Activated CD8-positive, alpha-beta T cell treated with anti-CD3 and anti-CD28 coated beads, Interleukin-2, amount 10 ng/mL, durations not matched to agents 7 days and 5 days (primary cell): ENCODE data around the gene IGLON5. TPM values are rescaled to one million over a fixed set of nuclear protein-coding genes. Genes with fewer than 3 reads are reported as not detected.
A peak's percentile ranks its signal among the peaks of the same experiment; 100 is the strongest.

ENCODE experiments used
- ATAC-seq: fragments of 150-1000 bp; cut with Tn5 transposase; one replicate; pipeline ENCODE4 v1.10.0; 2021; ENCODE audit warnings: moderate library complexity
- CTCF ChIA-PET: fragments of 350-600 bp; sonication (Branson Sonifier 250); formaldehyde crosslinking; loops from one replicate; lab custom pipeline; 2021; ENCODE audit warnings: antibody characterized with exemption; lab: Charles Lee
- POLR2A ChIA-PET: fragments of 350-600 bp; sonication (Branson Sonifier 250); formaldehyde crosslinking; loops from one replicate; lab custom pipeline; 2021; ENCODE audit warnings: antibody characterized with exemption; lab: Charles Lee
- DNase-seq: peaks from one replicate; pipeline ENCODE4 v3.0.0-alpha.2; 2020
- H3K27ac Mint-ChIP-seq: one replicate; pipeline ENCODE4 v1.8.0; 2021; ENCODE audit warnings: mild to moderate bottlenecking, mixed read lengths
- H3K27me3 Mint-ChIP-seq: one replicate; pipeline ENCODE4 v1.8.0; 2021; ENCODE audit warnings: low read depth, mixed read lengths
- H3K36me3 Mint-ChIP-seq: one replicate; pipeline ENCODE4 v1.8.0; 2021; ENCODE audit warnings: low read depth, mixed read lengths
- H3K4me1 Mint-ChIP-seq: one replicate; pipeline ENCODE4 v1.8.0; 2021; ENCODE audit warnings: low read depth, mixed read lengths
- H3K4me3 Mint-ChIP-seq: one replicate; pipeline ENCODE4 v1.8.0; 2021; ENCODE audit warnings: mild to moderate bottlenecking, mixed read lengths
- H3K9me3 Mint-ChIP-seq: one replicate; pipeline ENCODE4 v1.8.0; 2022; ENCODE audit warnings: mixed read lengths; ENCODE audit not compliant: insufficient read depth
- total RNA-seq, 2 experiments: library from RNA; stranded (reverse); gene quantifications; one replicate each; pipeline ENCODE4 v1.2.3, GENCODE V29; 2021

The IGLON5 gene
- total RNA-seq, 2 experiments from 2014 or later: not detected

DNA sequence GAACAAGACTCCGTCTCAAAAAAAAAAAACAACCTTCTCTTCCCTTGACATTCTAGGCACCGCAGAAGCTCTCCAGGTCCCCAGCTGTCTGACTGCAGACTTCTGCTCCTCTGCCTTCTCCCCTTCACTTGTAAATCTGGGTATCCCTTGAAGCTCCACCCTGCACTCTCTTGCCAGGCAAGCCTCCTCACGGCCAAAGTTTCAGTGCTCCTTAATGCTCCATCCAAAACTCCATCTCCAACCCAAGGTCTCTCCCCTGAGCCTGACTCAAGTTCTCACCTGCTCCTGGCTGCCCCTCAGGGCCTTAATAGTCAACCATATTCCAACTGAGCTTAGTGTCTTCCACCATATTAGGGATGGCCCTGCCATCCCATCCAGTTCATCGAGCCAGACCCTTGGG lies 58.8 kb downstream of the IGLON5 start:
- ATAC-seq (no peak), DNase-seq (no peak)
- Mint-ChIP-seq H3K9me3 (no peaks in the 10 kb centered on the region), H3K4me3 (peak overlapping the region; percentile 96), H3K27ac (peak overlapping the region; percentile 100), H3K27me3 (no peaks in the 10 kb centered on the region), H3K4me1 (peaks cover 81% of the 10 kb centered on the region), H3K36me3 (peaks cover 54% of the 10 kb centered on the region)
- CTCF ChIA-PET: interaction anchor here (0.7 to 5.8 kb wide), 4 partner anchors 13 to 30 kb away, joined by 3 to 39 read pairs (median 4); no protein-coding TSS in a partner anchor
- POLR2A ChIA-PET: interaction anchor here (5.6 kb wide), 1 partner anchor 25 kb away, joined by 68 read pairs; no protein-coding TSS in a partner anchor

DNA sequence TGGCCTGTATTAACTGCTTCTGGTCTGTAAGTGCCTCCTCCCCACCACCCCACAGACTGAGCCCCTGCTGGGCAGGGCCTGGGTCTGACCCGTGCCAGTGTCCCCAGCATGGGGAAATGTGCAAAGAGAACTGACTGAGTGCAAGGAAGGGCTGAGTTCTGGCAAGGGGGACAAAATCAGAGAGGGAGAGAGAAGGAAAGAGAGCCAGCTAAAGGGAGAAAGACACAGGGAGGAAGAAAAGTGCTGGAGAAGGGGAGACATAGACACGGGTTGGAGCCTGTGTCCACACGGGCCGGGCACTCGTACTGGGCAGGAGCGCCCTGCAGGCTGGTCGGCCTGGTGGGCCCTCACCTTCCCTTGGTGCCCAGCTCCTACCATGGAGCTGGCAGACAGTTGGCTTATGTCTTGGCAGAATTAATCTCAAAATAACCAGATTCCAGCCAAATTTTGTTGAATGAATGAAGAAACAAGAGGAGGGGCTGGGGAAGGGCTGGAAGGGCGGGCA lies 59.8 kb downstream of the IGLON5 start:
- CTCF ChIA-PET: interaction anchor here (0.8 to 5.8 kb wide), 5 partner anchors 23 to 69 kb away, joined by 3 to 39 read pairs (median 6); partner anchors contain the start of gene SIGLEC10
- H3K9me3 Mint-ChIP-seq: no peaks in the 10 kb centered on the region
- no peak for DNase-seq
- no peaks in the 10 kb centered on the region for H3K27me3 Mint-ChIP-seq
- peaks cover 85% of the 10 kb centered on the region for H3K4me1 Mint-ChIP-seq
- H3K36me3 Mint-ChIP-seq: peaks cover 53% of the 10 kb centered on the region
- ATAC-seq: no peak
- H3K4me3 Mint-ChIP-seq: peak overlapping the region; percentile 96
- peak overlapping the region; percentile 100 for H3K27ac Mint-ChIP-seq
- POLR2A ChIA-PET: interaction anchor here (1.7 to 5.6 kb wide), 4 partner anchors 9 to 30 kb away, joined by 5 to 68 read pairs (median 8); partner anchors contain the start of gene VSIG10L

DNA sequence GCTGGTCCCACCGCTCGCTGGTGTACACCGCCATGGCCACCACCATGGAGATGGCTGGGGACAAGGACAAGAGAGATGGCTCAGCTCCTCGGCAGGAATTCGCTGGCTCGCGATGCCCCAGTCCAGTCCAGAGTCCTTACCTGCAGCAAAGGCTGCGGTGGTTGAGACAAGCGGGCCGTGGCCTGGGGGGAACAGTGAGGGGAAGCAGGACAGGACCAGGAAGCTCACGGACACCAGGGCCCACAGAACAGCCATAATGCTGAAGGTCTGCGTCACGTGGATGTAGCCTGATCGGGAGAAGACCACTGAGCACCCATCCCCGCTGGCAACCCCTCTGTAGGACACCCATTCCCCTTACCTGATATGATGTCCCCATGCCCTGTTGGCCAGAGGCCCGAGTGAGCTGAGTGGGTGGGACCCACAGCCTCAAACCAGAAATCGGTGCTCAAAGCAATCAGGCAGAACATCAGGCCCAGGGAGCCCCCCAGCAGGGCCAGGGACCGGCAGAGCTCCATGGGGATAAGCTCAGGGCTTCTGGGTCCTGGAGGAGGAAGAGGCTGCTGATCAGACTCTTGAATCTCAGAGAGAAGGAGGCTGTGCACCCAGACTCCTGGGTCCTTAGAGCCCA lies 60.7 kb downstream of the IGLON5 start:
- Mint-ChIP-seq H3K27ac (peak overlapping the region; percentile 100), H3K9me3 (no peaks in the 10 kb centered on the region), H3K36me3 (peaks cover 46% of the 10 kb centered on the region), H3K4me3 (peak overlapping the region; percentile 96), H3K27me3 (no peaks in the 10 kb centered on the region), H3K4me1 (peaks cover 91% of the 10 kb centered on the region)
- CTCF ChIA-PET: interaction anchor here (1.1 to 5.8 kb wide), 6 partner anchors 22 to 213 kb away, joined by 3 to 39 read pairs (median 5); no protein-coding TSS in a partner anchor
- POLR2A ChIA-PET: interaction anchor here (0.8 to 5.6 kb wide), 8 partner anchors 9 to 76 kb away, joined by 3 to 68 read pairs (median 6); partner anchors contain the start of gene VSIG10L
- DNase-seq: no peak
- no peak for ATAC-seq

DNA sequence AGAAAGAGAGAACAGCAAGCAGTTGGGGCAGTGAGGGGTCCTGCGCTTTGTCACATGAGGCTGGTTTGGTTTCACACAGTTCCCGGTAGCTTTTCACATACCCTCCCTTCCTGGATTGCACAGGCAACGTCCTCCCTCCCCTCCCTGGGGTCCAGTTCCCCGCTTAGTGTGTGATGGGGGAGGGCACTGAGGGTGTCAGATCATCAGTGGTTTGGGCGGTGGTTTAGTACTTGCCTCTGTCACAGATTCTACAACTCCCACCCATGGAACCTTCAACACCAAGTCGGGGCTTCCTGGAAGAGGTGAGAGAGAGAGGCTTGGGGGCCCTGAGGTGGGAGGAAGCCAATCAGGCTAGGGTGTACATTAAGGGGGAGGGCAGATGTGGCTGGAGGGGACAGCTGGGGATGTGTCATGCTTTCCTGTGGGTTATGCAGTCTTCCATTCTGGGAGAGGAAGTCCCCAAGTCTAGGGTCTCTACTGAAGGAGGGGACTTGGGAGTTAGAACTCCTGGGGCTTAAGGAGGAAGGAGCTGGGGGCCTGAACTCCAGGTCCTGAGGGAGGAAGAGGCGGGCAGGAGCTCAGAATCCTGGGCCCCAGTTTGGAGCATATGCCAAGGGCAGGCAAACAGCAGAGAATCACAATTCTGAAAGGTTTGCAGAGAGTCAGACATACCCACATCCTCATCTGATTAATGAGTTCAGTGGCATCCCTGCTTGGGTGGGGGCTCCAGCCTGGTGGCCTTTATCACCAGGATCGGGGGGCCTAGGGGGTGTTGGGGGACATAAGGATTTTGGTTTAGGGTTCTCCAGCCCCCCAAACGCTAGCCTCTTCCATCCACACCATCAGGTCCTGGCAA lies 61.4 kb downstream of the IGLON5 start, which contains the start of gene NKG7:
TSS of gene NKG7 (minus strand) at position 6 of the 856 bp plus-strand sequence. CDS start 119 bp downstream, outside the sequence.
- ATAC-seq (peak; percentile 81), DNase-seq (peak; percentile 95)
- Mint-ChIP-seq H3K9me3 (no peaks in the 10 kb centered on the region), H3K27ac (peak within 1 kb of the TSS; percentile 100), H3K36me3 (peaks cover 40% of the 10 kb centered on the region), H3K4me3 (peak within 1 kb of the TSS; percentile 96), H3K4me1 (peaks cover 83% of the 10 kb centered on the region), H3K27me3 (no peaks in the 10 kb centered on the region)
- CTCF ChIA-PET: interaction anchor here (1.1 to 5.8 kb wide), 6 partner anchors 22 to 214 kb away, joined by 3 to 39 read pairs (median 5); no protein-coding TSS in a partner anchor
- POLR2A ChIA-PET: interaction anchor here (0.7 to 5.6 kb wide), 8 partner anchors 9 to 69 kb away, joined by 3 to 68 read pairs (median 6); partner anchors contain the start of gene VSIG10L

DNA sequence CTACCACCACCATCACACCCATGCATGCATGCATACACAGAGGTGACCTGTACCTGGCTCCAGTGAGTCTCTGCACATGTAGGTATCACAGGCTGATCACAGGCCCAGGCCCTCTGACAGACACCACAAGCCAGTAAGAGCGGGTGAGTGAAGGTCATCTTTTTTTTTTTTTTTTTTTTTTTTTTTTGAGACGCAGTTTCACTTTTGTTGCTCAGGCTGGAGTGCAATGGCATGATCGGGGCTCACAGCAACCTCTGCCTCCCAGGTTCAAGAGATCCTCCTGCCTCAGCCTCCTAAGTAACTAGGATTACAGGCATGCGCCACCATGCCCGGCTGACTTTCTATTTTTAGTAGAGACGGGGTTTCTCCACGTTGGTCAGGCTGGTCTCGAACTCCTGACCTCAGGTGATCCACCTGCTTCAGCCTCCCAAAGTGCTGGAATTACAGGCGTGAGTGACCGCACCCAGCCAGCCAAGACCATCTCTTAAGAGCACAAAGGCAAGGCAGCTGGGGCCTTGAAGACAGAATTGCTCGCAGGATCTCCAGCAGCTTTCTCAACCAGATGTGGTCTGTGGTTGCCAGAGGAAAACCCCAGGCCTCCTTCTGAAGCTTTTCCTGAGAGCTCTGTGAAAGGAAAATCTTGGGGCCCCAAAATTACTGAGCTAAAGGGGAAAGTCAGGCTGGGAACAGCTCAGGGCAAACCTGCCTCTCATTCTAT lies 64.2 kb downstream of the IGLON5 start:
- H3K27me3 Mint-ChIP-seq: no peaks in the 10 kb centered on the region
- peak overlapping the region; percentile 66 for H3K4me3 Mint-ChIP-seq
- ATAC-seq: no peak
- peak; percentile 66 for DNase-seq
- peaks cover 28% of the 10 kb centered on the region for H3K36me3 Mint-ChIP-seq
- CTCF ChIA-PET: interaction anchor here (1.8 kb wide), 1 partner anchor 23 kb away, joined by 6 read pairs; no protein-coding TSS in a partner anchor
- POLR2A ChIA-PET: interaction anchor here (1.0 to 4.0 kb wide), 2 partner anchors 10 to 19 kb away, joined by 3 to 18 read pairs; no protein-coding TSS in a partner anchor
- H3K4me1 Mint-ChIP-seq: peaks cover 74% of the 10 kb centered on the region
- H3K9me3 Mint-ChIP-seq: no peaks in the 10 kb centered on the region
- H3K27ac Mint-ChIP-seq: peak overlapping the region; percentile 100

DNA sequence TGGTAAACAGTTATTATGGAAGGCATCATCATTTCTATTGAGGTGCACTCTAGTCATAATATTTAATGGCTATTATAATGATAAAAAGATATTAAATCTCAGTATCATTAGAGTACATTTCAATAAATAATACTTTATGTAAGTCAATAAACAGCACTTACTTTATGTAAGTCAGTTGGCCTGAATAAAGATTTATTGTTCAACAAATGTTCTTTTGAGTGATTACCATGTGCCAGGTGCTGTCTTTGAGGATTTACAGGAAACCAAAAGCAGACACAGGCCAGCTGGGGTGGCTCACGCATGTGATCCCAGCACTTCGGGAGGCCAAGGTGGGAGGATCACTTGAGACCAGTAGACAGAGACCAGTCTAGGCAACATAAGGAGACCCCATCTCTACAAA lies 66.0 kb downstream of the IGLON5 start:
- H3K4me1 Mint-ChIP-seq: peaks cover 71% of the 10 kb centered on the region
- ATAC-seq (no peak), DNase-seq (no peak)
- H3K27me3 Mint-ChIP-seq: no peaks in the 10 kb centered on the region
- H3K27ac Mint-ChIP-seq: no peak overlapping the region
- peaks cover 21% of the 10 kb centered on the region for H3K36me3 Mint-ChIP-seq
- POLR2A ChIA-PET: interaction anchor here (4.0 kb wide), 1 partner anchor 18 kb away, joined by 18 read pairs; no protein-coding TSS in a partner anchor
- CTCF ChIA-PET: no interaction called here
- H3K4me3 Mint-ChIP-seq: no peak overlapping the region
- H3K9me3 Mint-ChIP-seq: no peaks in the 10 kb centered on the region

DNA sequence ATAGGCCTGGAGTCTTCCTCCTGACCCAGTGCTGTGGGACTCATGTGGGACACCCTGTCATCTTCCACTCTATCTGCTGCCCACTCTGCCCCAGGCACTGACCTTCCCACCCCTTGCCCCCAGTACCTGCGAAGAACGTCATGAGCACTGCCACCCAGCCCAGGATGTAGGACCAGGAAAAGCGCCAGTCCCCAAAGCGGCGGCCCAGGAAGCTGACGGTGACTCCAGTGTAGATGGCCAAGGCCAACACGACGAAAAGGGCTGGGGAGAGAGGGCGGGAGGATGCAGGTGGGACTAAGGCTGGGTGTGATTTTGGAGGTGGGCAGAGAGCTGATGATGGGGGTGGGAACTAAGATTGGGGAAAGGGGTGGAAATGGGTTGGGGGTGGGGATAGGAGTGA lies 68.9 kb downstream of the IGLON5 start:
- DNase-seq (no peak), ATAC-seq (no peak)
- peaks cover 6% of the 10 kb centered on the region for H3K36me3 Mint-ChIP-seq
- ChIA-PET CTCF (interaction anchor here (1.6 kb wide), 1 partner anchor 15 kb away, joined by 6 read pairs; no protein-coding TSS in a partner anchor), POLR2A (interaction anchor here (1.3 kb wide), 1 partner anchor 10 kb away, joined by 3 read pairs; the partner anchor contains the start of gene C19orf84)
- no peaks in the 10 kb centered on the region for H3K9me3 Mint-ChIP-seq
- H3K27me3 Mint-ChIP-seq: no peaks in the 10 kb centered on the region
- H3K27ac Mint-ChIP-seq: peak overlapping the region; percentile 26
- no peak overlapping the region for H3K4me3 Mint-ChIP-seq
- peaks cover 42% of the 10 kb centered on the region for H3K4me1 Mint-ChIP-seq

Other genes with a start within 250 kb of the IGLON5 start
- not detected for gene KLK13, start 246.6 kb upstream of the IGLON5 start, total RNA-seq
- gene KLK14, start 228.8 kb upstream of the IGLON5 start, total RNA-seq: under 1 TPM in 1 of 2 experiments, not detected in 1; 0.57 TPM
- 1 to 10 TPM; 8.7 to 10.0 TPM for gene CTU1, start 203.2 kb upstream of the IGLON5 start, total RNA-seq
- gene SIGLEC9, start 186.7 kb upstream of the IGLON5 start, total RNA-seq: under 1 TPM; 0.58 to 0.60 TPM
- not detected for gene SIGLEC7, start 169.3 kb upstream of the IGLON5 start, total RNA-seq
- 1 to 10 TPM; 2.3 to 4.0 TPM for gene CD33, start 86.6 kb upstream of the IGLON5 start, total RNA-seq
- gene SIGLECL1, start 60.6 kb upstream of the IGLON5 start, total RNA-seq: not detected
- 1 to 10 TPM; 1.8 to 2.0 TPM for gene VSIG10L, start 30.5 kb downstream of the IGLON5 start, total RNA-seq
- 100 to 1,000 TPM; 137 to 141 TPM for gene ETFB, start 54.7 kb downstream of the IGLON5 start, total RNA-seq
- 1 to 10 TPM; 8.5 to 10.0 TPM for gene CLDND2, start 57.4 kb downstream of the IGLON5 start, total RNA-seq
- gene NKG7, start 61.0 kb downstream of the IGLON5 start, total RNA-seq: 100 to 1,000 TPM; 401 to 410 TPM
- not detected for gene LIM2, start 76.3 kb downstream of the IGLON5 start, total RNA-seq
- not detected for gene C19orf84, start 78.9 kb downstream of the IGLON5 start, total RNA-seq
- under 1 TPM; 0.83 to 0.92 TPM for gene SIGLEC10, start 106.0 kb downstream of the IGLON5 start, total RNA-seq
- gene SIGLEC8, start 146.8 kb downstream of the IGLON5 start, total RNA-seq: not detected
- not detected for gene CEACAM18, start 166.9 kb downstream of the IGLON5 start, total RNA-seq
- gene SIGLEC12, start 190.2 kb downstream of the IGLON5 start, total RNA-seq: under 1 TPM; 0.34 to 0.53 TPM
- gene SIGLEC6, start 220.0 kb downstream of the IGLON5 start, total RNA-seq: under 1 TPM in 1 of 2 experiments, not detected in 1; 0.29 TPM